Heart right ventricle (tissue), 16 donors: Measurements from ENCODE around the gene COMP. TPM values are rescaled to one million over a fixed set of nuclear protein-coding genes. Genes with fewer than 3 reads are reported as not detected.

Experiments used
- ATAC-seq, 8 donors: fragments of 200-7000 bp; cut with Tn5 transposase; one replicate each; pipeline ENCODE4 v1.9.1; 2020; ENCODE audit warnings: mild to moderate bottlenecking in 8 of 8, moderate library complexity in 8 of 8, moderate number of reproducible peaks in 1 of 8
- DNase-seq, 2 donors: peaks; one replicate each; pipeline ENCODE4 v3.0.0-alpha.2; 2020
- H3K27ac ChIP-seq, 10 donors: fragments of 200-600 bp; sonication (generic) in 2 of 10; one replicate each; pipeline versions ENCODE4 v1.5.0 to v1.8.0; 2020 to 2022; ENCODE audit warnings: mild to moderate bottlenecking in 3 of 10
- H3K27me3 ChIP-seq, 7 donors: fragments of 200-600 bp; one replicate each; pipeline ENCODE4 v1.8.0; 2021 to 2022; ENCODE audit warnings: mild to moderate bottlenecking in 2 of 7
- H3K36me3 ChIP-seq, 9 donors: fragments of 200-600 bp; sonication (generic) in 1 of 9; one replicate each; pipeline versions ENCODE4 v1.5.0 to v1.8.0; 2020 to 2022; ENCODE audit warnings: mild to moderate bottlenecking in 2 of 9
- H3K4me1 ChIP-seq, 9 donors: fragments of 200-600 bp; sonication (generic) in 1 of 9; one replicate each; pipeline versions ENCODE4 v1.5.0 to v1.8.0; 2020 to 2022; ENCODE audit warnings: mild to moderate bottlenecking in 4 of 9
- H3K4me3 ChIP-seq, 10 donors: fragments of 200-600 bp; sonication (generic) in 2 of 10; one replicate each; pipeline versions ENCODE4 v1.5.0 to v1.8.0; 2020 to 2022; ENCODE audit warnings: mild to moderate bottlenecking in 7 of 10, moderate library complexity in 2 of 10
- H3K9me3 ChIP-seq, 11 donors: fragments of 200-600 bp in 10 of 11; sonication (generic) in 2 of 11; one replicate each; pipeline versions ENCODE4 v1.5.0 to v1.8.0; 2013 to 2022; ENCODE audit warnings: mild to moderate bottlenecking in 2 of 11, control low read depth in 1 of 11, moderate library complexity in 1 of 11
- CTCF ChIP-seq, 9 donors: fragments of 200-600 bp; sonication (generic) in 2 of 9; IDR thresholded peaks; one replicate each; pipeline versions ENCODE4 v1.5.0 to v1.8.0; 2021 to 2022; ENCODE audit warnings: antibody characterized with exemption in 9 of 9, mild to moderate bottlenecking in 5 of 9, moderate library complexity in 1 of 9
- WGBS, 2 donors: extraction: QIAGEN DNeasy Blood & Tissue Kit; methylation state at CpG; one replicate each; pipeline ENCODE4 v1.1.7; 2013; ENCODE audit warnings: inconsistent platforms in 1 of 2; 5-methylcytosine and 5-hydroxymethylcytosine counted together
- intact Hi-C, 10 donors: fragments of 100-400 bp; cut with DNase I; formaldehyde crosslinking; loops; one replicate each; pipeline versions ENCODE4 v1.11.1 to v1.14.2; 2022
- polyA plus RNA-seq, 2 donors: library from polyadenylated mRNA; stranded (reverse); fragments of 200-250 nt; gene quantifications; one replicate each; pipeline ENCODE4 v1.2.3, GENCODE V29; 2013
- total RNA-seq, 10 donors: library from RNA; stranded (reverse); fragmentation: NEBNext Ultra II Directional in 3 of 10; extraction: Animal tissue kit (Norgen Biotek cat#: 25700) in 3 of 10; gene quantifications; one replicate each; pipeline versions ENCODE4 v1.2.1 to v1.2.4, GENCODE V29; 2021 to 2023
- donor health status: Arrhythmogenic right ventricular cardiomyopathy.
- donor health status: ischemic (EF 13 %, LVEDD 7.1; RV severe dilation, severe dysfunction).
- donor health status: healthy with polysubstance abuse.
- donor health status: DM: no; HTN: yes; CAD: no.
- donor health status: DM: no; HTN: no; CAD: no.
- donor health status: ischemic (EF 25% LVEDD 6.9; RV normal size, moderate dysfunction).
- donor health status: ischemic (EF 25% LVEDD 5.7; RV mildly dilated, moderate dysfunction).
- donor health status: healthy.
- donor health status: DM: yes; HTN: yes; CAD: no.
- donor health status: Ischemic cardiomyopathy.
- donor health status: ischemic (EF 35%, LVEDD 5.7; RV mildly dilated, moderate dysfunction).
- donor health status: nonischemic (EF 11% LVEDD 7.7; RV severe dilation, severe dysfunction).
- donor health status: DM: yes; HTN: yes; CAD: no.
- donor health status: PGD.
- donor health status: ischemic (EF 29% LVEDD 5.4; RV normal size, mild dysfunction).
- donor health status: nonischemic (EF 23%, LVEDD 6.1; RV moderate dilation, normal function).

The COMP gene
- total and polyA plus RNA-seq, 12 donors: 0.13 to 5.9 (median 0.43) TPM; not detected in 2

GRCh38 chr19:18773682-18774081 lies 17.4 kb downstream of the COMP start:
- Histone ChIP-seq H3K4me1 (peaks cover 0 to 4% (median 0%) of the 10 kb centered on the region in 9 donors), H3K4me3 (no peak overlapping the region), H3K27me3 (peaks cover 0 to 22% (median 3%) of the 10 kb centered on the region in 7 donors), H3K9me3 (no peaks in the 10 kb centered on the region), H3K36me3 (peaks cover 0 to 5% (median 0%) of the 10 kb centered on the region in 9 donors), H3K27ac (no peak overlapping the region)
- intact Hi-C loops: no loop called here
- TF ChIP-seq CTCF (IDR thresholded peaks at IDR 0.05): no peak
- DNase-seq (no peak), ATAC-seq (no peak)
- WGBS, 2 donors: 89 to 91% methylated on average over 9 of the region's 9 CpGs

GRCh38 chr19:18772620-18773587 lies 18.2 kb downstream of the COMP start:
- H3K36me3 ChIP-seq: peaks cover 0 to 8% (median 0%) of the 10 kb centered on the region in 9 donors
- H3K27me3 ChIP-seq: peaks cover 0 to 14% (median 0%) of the 10 kb centered on the region in 7 donors
- H3K9me3 ChIP-seq: no peaks in the 10 kb centered on the region
- TF ChIP-seq CTCF (IDR thresholded peaks at IDR 0.05): no peak
- intact Hi-C loops: no loop called here
- no peak overlapping the region for H3K27ac ChIP-seq
- H3K4me3 ChIP-seq: no peak overlapping the region
- WGBS, 2 donors: 84 to 87% methylated on average over 27 of the region's 27 CpGs
- H3K4me1 ChIP-seq: peaks cover 0 to 4% (median 0%) of the 10 kb centered on the region in 9 donors
- ATAC-seq (no peak), DNase-seq (no peak)

- Histone ChIP-seq H3K27ac (no peak overlapping the region), H3K4me3 (no peak overlapping the region), H3K27me3 (peaks cover 0 to under 1% (median 0%) of the 10 kb centered on the region in 7 donors), H3K4me1 (no peaks in the 10 kb centered on the region), H3K36me3 (peaks cover 0 to 19% (median 0%) of the 10 kb centered on the region in 9 donors), H3K9me3 (no peaks in the 10 kb centered on the region)
- no peak for DNase-seq
- WGBS, 2 donors: 88 to 90% methylated on average over 36 of the region's 36 CpGs
- intact Hi-C loops: no loop called here
- peak in 2 of 9 donors; percentile 10 to 17 for TF ChIP-seq CTCF (IDR thresholded peaks at IDR 0.05)
- ATAC-seq: no peak
These were observed 19.5 kb downstream of the COMP start for GRCh38 chr19:18771328-18772242.
